Aorta (tissue), 5 donors: ENCODE data around the gene LRMDA. TPM values are rescaled to one million over a fixed set of nuclear protein-coding genes. Genes with fewer than 3 reads are reported as not detected.

Experiments used
- ATAC-seq: fragments of 200-7000 bp; cut with Tn5 transposase; one replicate; pipeline ENCODE4 v1.9.1; 2022; ENCODE audit warnings: moderate library complexity; ENCODE audit not compliant: low FRiP score
- DNase-seq, 2 donors: peaks; one replicate each; pipeline ENCODE4 v3.0.0-alpha.2; 2020
- H3K27ac ChIP-seq, 2 donors: one replicate each; pipeline ENCODE4 v1.5.1; 2013; ENCODE audit warnings: low read length in 2 of 2, mild to moderate bottlenecking in 2 of 2, moderate library complexity in 2 of 2, control low read depth in 1 of 2, inconsistent platforms in 1 of 2, low read depth in 1 of 2
- H3K27me3 ChIP-seq, 2 donors: one replicate each; pipeline ENCODE4 v1.6.1; 2013; ENCODE audit warnings: control low read depth in 1 of 2, low read length in 1 of 2, mild to moderate bottlenecking in 1 of 2, moderate library complexity in 1 of 2; ENCODE audit not compliant: insufficient read depth in 2 of 2, control insufficient read depth in 1 of 2
- H3K36me3 ChIP-seq, 2 donors: one replicate each; pipeline ENCODE4 v1.6.1; 2013; ENCODE audit warnings: control low read depth in 1 of 2, low read length in 1 of 2, mild to moderate bottlenecking in 1 of 2; ENCODE audit not compliant: insufficient read depth in 2 of 2, control insufficient read depth in 1 of 2
- H3K4me1 ChIP-seq, 2 donors: one replicate each; pipeline ENCODE4 v1.6.1; 2013; ENCODE audit warnings: low read length in 2 of 2, control low read depth in 1 of 2, mild to moderate bottlenecking in 1 of 2, moderate library complexity in 1 of 2; ENCODE audit not compliant: insufficient read depth in 2 of 2, control insufficient read depth in 1 of 2
- H3K4me3 ChIP-seq, 2 donors: one replicate each; pipeline ENCODE4 v1.5.1; 2013; ENCODE audit warnings: low read length in 2 of 2, control low read depth in 1 of 2, mild to moderate bottlenecking in 1 of 2
- H3K9me3 ChIP-seq: one replicate; pipeline ENCODE4 v1.6.1; 2013; ENCODE audit warnings: mild to moderate bottlenecking, low read length; ENCODE audit not compliant: control insufficient read depth
- WGBS, 2 donors: extraction: QIAGEN DNeasy Blood & Tissue Kit; methylation state at CpG; one replicate each; pipeline ENCODE4 v1.1.7; 2013; 5-methylcytosine and 5-hydroxymethylcytosine counted together
- intact Hi-C, 2 donors: fragments of 100-400 bp; cut with DNase I; formaldehyde crosslinking; loops; one replicate each; pipeline versions ENCODE4 v1.14.2 to v1.15.0; 2022
- polyA plus RNA-seq, 2 donors: library from polyadenylated mRNA; stranded (reverse); fragments of 200-250 nt; gene quantifications; one replicate each; pipeline ENCODE4 v1.2.3, GENCODE V29; 2013
- total RNA-seq, 2 donors: library from RNA; stranded (reverse); fragmentation: NEBNext Ultra II Directional; extraction: Animal tissue kit (Norgen Biotek cat#: 25700); gene quantifications; one replicate each; pipeline ENCODE4 v1.2.1, GENCODE V29; 2021
- donor health status: healthy with polysubstance abuse.
- donor health status: Bipolar disorder and iron deficiency.
- donor health status: DM: no; HTN: no; CAD: no.
- donor health status: DM: no; HTN: no; CAD: no.
- donor health status: DM: yes; HTN: yes; CAD: no.

The LRMDA gene
- total and polyA plus RNA-seq, 4 donors = 7.4 to 25.7 (median 14.7) TPM

DNA sequence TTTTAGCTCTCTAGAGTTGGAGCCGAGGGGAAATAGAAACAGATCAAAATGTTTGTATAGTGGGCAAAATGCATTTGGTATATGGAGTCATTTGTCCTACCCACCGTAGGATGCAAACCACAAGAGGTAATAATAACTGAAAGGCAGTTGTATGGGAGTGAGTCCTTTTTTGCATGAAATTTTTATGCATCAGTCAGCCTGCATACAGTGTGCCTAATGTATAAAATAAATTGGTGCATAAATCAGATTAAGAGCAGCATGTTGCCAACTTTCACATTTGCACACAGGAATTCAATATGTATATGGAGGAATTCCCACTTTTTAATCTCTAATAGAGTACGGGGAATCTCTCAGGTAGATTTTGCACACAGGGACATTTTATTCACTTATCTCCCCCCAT lies 262.8 kb downstream of the LRMDA start:
- intact Hi-C loops = no loop called here
- Histone ChIP-seq H3K4me3 (no peak overlapping the region), H3K27me3 (no peaks in the 10 kb centered on the region), H3K9me3 (peaks cover 2% of the 10 kb centered on the region), H3K36me3 (no peaks in the 10 kb centered on the region), H3K27ac (no peak overlapping the region), H3K4me1 (peaks cover under 1 to 3% of the 10 kb centered on the region in 2 donors)
- 80 to 83% methylated on average over 3 of the region's 3 CpGs for WGBS, 2 donors
- ATAC-seq (no peak), DNase-seq (no peak)

DNA sequence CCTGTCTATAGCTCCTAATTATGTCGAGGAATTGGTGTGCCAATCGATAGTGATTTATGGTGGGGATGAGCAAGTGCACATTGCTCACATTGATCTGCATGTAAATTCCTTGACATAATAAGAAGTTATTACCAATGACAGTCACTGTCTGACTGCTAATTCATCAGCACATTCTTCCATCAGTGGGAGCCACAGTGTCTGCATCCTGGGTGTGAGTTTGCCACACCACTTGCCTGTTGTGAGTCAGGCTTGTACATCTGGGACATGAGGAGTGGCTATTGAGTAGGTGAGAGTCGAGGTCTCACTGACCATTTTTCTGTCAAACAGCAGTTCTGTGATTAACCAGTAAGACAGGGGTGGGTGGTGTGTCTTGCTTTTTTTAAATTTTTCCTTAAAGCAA lies 263.4 kb downstream of the LRMDA start:
- Histone ChIP-seq H3K36me3 (no peaks in the 10 kb centered on the region), H3K9me3 (peaks cover 3% of the 10 kb centered on the region), H3K4me1 (no peaks in the 10 kb centered on the region), H3K27ac (no peak overlapping the region), H3K27me3 (no peaks in the 10 kb centered on the region), H3K4me3 (no peak overlapping the region)
- DNase-seq (no peak), ATAC-seq (no peak)
- 96 to 98% methylated on average over 3 of the region's 3 CpGs for WGBS, 2 donors
- intact Hi-C loops = no loop called here

DNA sequence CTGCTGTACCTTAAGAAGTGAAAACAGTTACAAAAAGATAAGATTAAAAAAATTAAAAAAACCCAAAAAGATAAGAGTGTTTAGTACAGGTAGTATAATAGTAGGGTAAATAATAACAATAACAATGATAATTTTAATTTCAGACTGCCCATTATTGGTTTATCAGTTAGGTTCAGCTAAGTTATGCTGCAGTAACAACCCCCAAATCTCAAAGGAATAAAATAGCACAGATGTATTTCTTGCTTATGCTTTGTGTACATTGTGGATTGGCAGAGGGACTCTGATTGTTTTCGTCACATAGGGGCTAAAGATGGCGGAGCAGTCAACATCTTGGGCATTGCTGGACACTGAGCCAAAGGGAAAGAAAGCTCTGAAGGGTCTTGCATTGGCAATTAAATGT lies 264.6 kb downstream of the LRMDA start:
- Histone ChIP-seq H3K4me3 (no peak overlapping the region), H3K4me1 (no peaks in the 10 kb centered on the region), H3K27ac (no peak overlapping the region), H3K36me3 (no peaks in the 10 kb centered on the region), H3K27me3 (no peaks in the 10 kb centered on the region), H3K9me3 (peaks cover 3% of the 10 kb centered on the region)
- no peak for DNase-seq
- intact Hi-C loops = no loop called here
- no peak for ATAC-seq
- WGBS, 2 donors = 96 to 100% methylated on average over 2 of the region's 2 CpGs

DNA sequence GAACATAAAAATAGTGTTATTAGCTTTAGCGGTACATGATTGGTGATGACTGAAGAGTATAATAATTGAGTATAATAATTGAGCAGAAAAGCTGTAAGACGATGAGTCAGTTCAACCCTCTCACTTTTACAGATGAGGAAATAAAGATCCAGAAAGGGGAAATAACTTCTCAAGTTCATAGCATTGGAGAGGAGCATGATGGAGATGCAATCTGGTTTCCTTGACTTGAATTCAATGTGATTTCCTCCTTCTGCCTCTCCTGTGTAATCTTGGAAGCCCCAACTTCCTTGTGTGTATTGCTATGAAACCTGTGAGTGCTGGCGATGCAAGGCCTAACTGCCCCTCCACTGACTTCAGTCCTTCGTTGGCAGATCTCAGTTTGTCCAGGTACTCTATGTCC lies 265.1 kb downstream of the LRMDA start:
- intact Hi-C loops = no loop called here
- DNase-seq = no peak
- WGBS, 2 donors = 94 to 97% methylated on average over 4 of the region's 4 CpGs
- Histone ChIP-seq H3K9me3 (peaks cover 3% of the 10 kb centered on the region), H3K27me3 (no peaks in the 10 kb centered on the region), H3K4me3 (no peak overlapping the region), H3K27ac (no peak overlapping the region), H3K36me3 (no peaks in the 10 kb centered on the region), H3K4me1 (no peaks in the 10 kb centered on the region)
- ATAC-seq = no peak

DNA sequence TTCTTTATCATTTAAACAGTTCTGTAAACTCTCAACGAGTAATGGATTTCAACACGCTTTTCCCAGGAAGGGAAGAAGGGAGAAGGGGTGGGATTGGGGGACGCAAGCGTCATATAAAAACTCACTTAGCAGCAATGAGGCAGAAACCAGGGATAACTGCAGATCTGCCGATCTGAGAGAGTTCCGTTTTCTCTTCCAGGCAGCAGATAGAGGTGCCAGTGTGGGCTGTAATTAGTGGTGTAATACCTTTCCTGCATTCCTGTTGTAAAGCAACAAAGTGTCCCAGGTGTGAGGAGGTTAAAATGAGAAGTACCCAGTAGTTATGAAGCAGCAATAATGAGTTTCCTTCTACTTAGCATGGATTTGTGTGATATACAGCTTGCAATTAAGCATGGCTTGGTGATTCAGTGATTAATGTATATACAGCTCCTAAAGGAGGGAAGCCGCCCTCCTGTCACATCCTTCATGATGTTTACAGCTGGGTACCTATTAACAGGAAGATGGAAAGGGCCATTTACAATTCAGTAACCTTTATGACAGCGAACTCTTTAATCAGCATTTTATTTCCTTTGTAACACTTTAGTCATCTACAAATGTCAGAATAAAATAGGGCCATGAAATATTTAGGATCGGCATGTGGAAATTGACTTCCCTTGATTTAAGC lies 271.9 kb downstream of the LRMDA start:
- WGBS, 2 donors = 88 to 93% methylated on average over 9 of the region's 9 CpGs
- DNase-seq (no peak), ATAC-seq (no peak)
- intact Hi-C loops = no loop called here
- no peak overlapping the region for H3K4me3 ChIP-seq
- H3K4me1 ChIP-seq = no peaks in the 10 kb centered on the region
- no peaks in the 10 kb centered on the region for H3K27me3 ChIP-seq
- no peaks in the 10 kb centered on the region for H3K36me3 ChIP-seq
- H3K27ac ChIP-seq = no peak overlapping the region
- H3K9me3 ChIP-seq = peaks cover 1% of the 10 kb centered on the region

DNA sequence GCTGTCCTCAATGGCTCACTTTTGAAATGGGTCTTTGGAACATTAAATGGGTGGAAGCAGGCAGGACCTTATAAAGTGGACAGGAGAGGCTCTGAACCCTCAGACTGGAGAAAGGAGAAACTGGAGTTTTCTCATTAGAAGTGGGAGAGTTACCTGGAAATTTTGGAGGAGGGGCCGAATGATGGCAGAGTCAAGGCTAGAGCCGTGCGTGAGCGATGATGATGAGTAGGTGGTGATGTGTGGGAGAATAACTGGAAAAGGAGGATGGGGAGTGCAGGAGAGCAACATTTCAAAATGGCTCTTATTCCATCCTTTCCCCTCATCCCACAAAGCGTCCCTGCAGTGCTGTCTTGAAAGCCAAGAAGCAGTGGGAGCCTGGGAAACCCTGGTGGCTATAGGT lies 274.0 kb downstream of the LRMDA start:
- WGBS, 2 donors = 97% methylated on average over 5 of the region's 5 CpGs
- H3K4me1 ChIP-seq = peaks cover 0 to 4% of the 10 kb centered on the region in 2 donors

DNA sequence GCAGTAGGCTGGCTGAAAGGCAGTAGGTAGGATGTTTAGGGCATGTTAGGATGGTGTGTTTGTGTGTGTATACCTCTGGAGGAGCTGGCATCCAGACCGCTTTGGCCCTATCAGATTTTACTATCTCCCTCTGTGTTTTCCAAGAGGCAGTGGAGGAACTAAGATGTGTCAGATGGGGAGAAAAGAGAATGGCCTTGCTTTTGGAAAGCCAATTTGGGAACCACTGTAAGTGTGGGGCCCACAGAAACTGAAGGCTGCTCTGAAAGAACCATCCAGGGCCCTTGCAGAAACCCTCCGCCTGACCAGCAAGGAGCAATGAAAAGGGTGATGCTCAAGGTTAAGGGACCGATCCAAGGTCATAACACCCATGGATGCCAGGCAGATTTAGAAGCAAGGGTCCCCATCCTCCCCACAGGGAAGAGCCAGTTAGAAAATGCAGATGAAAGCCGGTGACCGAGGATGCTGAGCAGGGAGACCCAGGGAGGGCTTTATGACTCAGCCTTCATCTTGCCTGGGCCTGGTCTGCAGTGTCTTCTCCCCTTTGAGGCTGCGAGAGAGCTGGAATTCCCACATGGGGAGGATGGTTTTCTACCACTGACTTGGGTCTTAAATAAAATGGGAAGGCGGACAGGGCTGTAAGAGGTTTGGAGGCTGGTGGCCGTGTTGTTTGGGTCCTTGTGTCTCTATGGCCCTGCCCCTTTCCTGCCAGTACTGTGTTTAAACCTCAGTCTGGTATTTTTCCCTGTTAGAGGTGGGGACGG lies 275.8 kb downstream of the LRMDA start:
- DNase-seq = no peak
- no peak for ATAC-seq
- 94 to 98% methylated on average over 9 of the region's 9 CpGs for WGBS, 2 donors

More for the DNA sequence above, 274.0 kb downstream of the LRMDA start:
- H3K36me3 ChIP-seq = no peaks in the 10 kb centered on the region
- no peak for ATAC-seq
- no peak for DNase-seq
- intact Hi-C loops = no loop called here
- no peaks in the 10 kb centered on the region for H3K27me3 ChIP-seq
- H3K27ac ChIP-seq = no peak overlapping the region
- H3K4me3 ChIP-seq = no peak overlapping the region
- H3K9me3 ChIP-seq = no peaks in the 10 kb centered on the region

DNA sequence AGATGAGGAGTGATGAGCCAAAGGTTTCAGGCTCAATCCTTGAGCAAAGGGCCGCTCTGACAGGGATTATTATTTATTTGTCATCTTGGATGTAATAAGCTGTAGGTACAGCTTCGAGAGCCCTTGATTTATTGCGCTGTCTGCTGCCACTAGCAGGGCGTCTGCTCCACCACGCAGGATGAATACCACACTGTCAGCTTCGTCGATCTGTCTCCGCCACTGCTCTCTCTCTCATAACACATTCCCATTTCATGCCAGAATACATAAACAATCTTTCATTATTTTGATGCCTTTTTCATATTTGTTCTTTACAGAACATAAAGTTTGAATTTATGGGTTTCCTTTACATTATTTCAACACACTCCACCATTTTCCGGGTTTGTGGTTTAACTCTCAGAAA lies 276.6 kb downstream of the LRMDA start:
- Histone ChIP-seq H3K4me1 (peaks cover 0 to 4% of the 10 kb centered on the region in 2 donors), H3K9me3 (no peaks in the 10 kb centered on the region), H3K27ac (no peak overlapping the region), H3K27me3 (no peaks in the 10 kb centered on the region), H3K4me3 (no peak overlapping the region), H3K36me3 (no peaks in the 10 kb centered on the region)
- DNase-seq = no peak
- intact Hi-C loops = no loop called here
- ATAC-seq = no peak
- WGBS, 2 donors = 91 to 97% methylated on average over 9 of the region's 9 CpGs

More for the DNA sequence above, 275.8 kb downstream of the LRMDA start:
- Histone ChIP-seq H3K9me3 (no peaks in the 10 kb centered on the region), H3K27ac (no peak overlapping the region), H3K4me1 (peaks cover 0 to 4% of the 10 kb centered on the region in 2 donors), H3K36me3 (no peaks in the 10 kb centered on the region), H3K4me3 (no peak overlapping the region), H3K27me3 (no peaks in the 10 kb centered on the region)
- intact Hi-C loops = no loop called here

DNA sequence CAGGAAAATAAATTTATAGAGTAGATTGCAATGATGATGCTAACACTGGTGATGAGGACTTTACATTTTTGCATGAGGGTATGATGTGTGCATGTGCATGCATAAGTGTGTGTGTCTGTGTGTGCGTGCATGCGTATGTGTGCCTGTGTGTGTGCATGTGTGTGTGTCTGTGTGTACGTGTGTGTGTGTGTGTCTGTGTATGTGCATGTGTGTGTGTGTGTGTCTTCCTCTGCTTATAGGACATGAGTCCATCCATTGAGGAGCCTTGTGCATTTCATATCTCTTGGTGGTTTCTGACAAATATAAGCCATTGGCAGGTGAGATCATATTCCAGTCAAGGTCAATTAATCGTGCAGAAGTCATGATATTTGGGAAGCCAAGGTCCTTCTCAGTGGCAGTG lies 277.8 kb downstream of the LRMDA start:
- WGBS, 2 donors = 88 to 93% methylated on average over 4 of the region's 4 CpGs
- ATAC-seq (no peak), DNase-seq (no peak)
- intact Hi-C loops = no loop called here
- Histone ChIP-seq H3K27ac (no peak overlapping the region), H3K36me3 (no peaks in the 10 kb centered on the region), H3K9me3 (no peaks in the 10 kb centered on the region), H3K4me1 (peaks cover 4 to 5% of the 10 kb centered on the region in 2 donors), H3K27me3 (no peaks in the 10 kb centered on the region), H3K4me3 (no peak overlapping the region)
